Naive thymus-derived CD4-positive, alpha-beta T cell (primary cell): Measurements from ENCODE around the gene PTTG1IP. TPM values are rescaled to one million over a fixed set of nuclear protein-coding genes. Genes with fewer than 3 reads are reported as not detected.

Source experiments
- ATAC-seq: fragments of 150-1000 bp; cut with Tn5 transposase; 2 replicates; pipeline ENCODE4 v1.10.0; 2021; ENCODE audit warnings: mild to moderate bottlenecking, moderate library complexity
- CTCF ChIA-PET: fragments of 350-600 bp; sonication (Branson Sonifier 250); formaldehyde crosslinking; loops from one replicate; lab custom pipeline; 2021; ENCODE audit warnings: antibody characterized with exemption; lab: Charles Lee
- POLR2A ChIA-PET: fragments of 350-600 bp; sonication (Branson Sonifier 250); formaldehyde crosslinking; loops from one replicate; lab custom pipeline; 2021; ENCODE audit warnings: antibody characterized with exemption, inconsistent platforms; lab: Charles Lee
- DNase-seq, 9 donors: peaks; one replicate each; pipeline versions ENCODE4 v3.0.0 to v3.0.0-alpha.2; 2020 to 2022; ENCODE audit warnings: mixed read lengths in 1 of 9
- H3K27ac ChIP-seq: one replicate; pipeline ENCODE4 v1.7.0; 2013; ENCODE audit warnings: mild to moderate bottlenecking, low read depth, low read length, moderate library complexity
- H3K27me3 ChIP-seq, 2 donors: one replicate each; pipeline ENCODE4 v1.7.0; 2013; ENCODE audit warnings: low read length in 2 of 2, mild to moderate bottlenecking in 2 of 2, moderate library complexity in 2 of 2; ENCODE audit not compliant: control insufficient read depth in 2 of 2, insufficient read depth in 2 of 2
- H3K36me3 ChIP-seq, 3 experiments: 1 replicate in 2 of 3; 2 replicates in 1 of 3; pipeline ENCODE4 v1.7.0; 2013; ENCODE audit warnings: low read length in 3 of 3, mild to moderate bottlenecking in 3 of 3, moderate library complexity in 1 of 3; ENCODE audit not compliant: insufficient read depth in 3 of 3, control insufficient read depth in 2 of 3
- H3K4me1 ChIP-seq, 2 donors: one replicate each; pipeline ENCODE4 v1.7.0; 2013; ENCODE audit warnings: low read length in 2 of 2, mild to moderate bottlenecking in 2 of 2, moderate library complexity in 1 of 2; ENCODE audit not compliant: control insufficient read depth in 2 of 2, insufficient read depth in 2 of 2
- H3K4me3 ChIP-seq: 2 replicates; pipeline ENCODE4 v1.7.0; 2013; ENCODE audit warnings: mild to moderate bottlenecking, low read length
- H3K9me3 ChIP-seq, 3 experiments: 1 replicate in 2 of 3; 2 replicates in 1 of 3; pipeline ENCODE4 v1.7.0; 2013; ENCODE audit warnings: low read length in 3 of 3; ENCODE audit not compliant: control insufficient read depth in 2 of 3
- H3K27ac Mint-ChIP-seq, 9 donors: one replicate each; pipeline ENCODE4 v1.8.0; 2020 to 2022; ENCODE audit warnings: mixed read lengths in 9 of 9, mild to moderate bottlenecking in 8 of 9, moderate library complexity in 5 of 9, inconsistent platforms in 2 of 9
- H3K27me3 Mint-ChIP-seq, 5 donors: one replicate each; pipeline ENCODE4 v1.8.0; 2021 to 2022; ENCODE audit warnings: mixed read lengths in 5 of 5, mild to moderate bottlenecking in 1 of 5
- H3K36me3 Mint-ChIP-seq, 5 donors: one replicate each; pipeline ENCODE4 v1.8.0; 2020 to 2022; ENCODE audit warnings: mixed read lengths in 5 of 5, mild to moderate bottlenecking in 3 of 5, inconsistent platforms in 1 of 5
- H3K4me1 Mint-ChIP-seq, 7 donors: one replicate each; pipeline ENCODE4 v1.8.0; 2020 to 2022; ENCODE audit warnings: mixed read lengths in 7 of 7, mild to moderate bottlenecking in 3 of 7, inconsistent platforms in 1 of 7
- H3K4me3 Mint-ChIP-seq, 10 donors: one replicate each; pipeline ENCODE4 v1.8.0; 2020 to 2022; ENCODE audit warnings: mild to moderate bottlenecking in 10 of 10, mixed read lengths in 10 of 10, moderate library complexity in 6 of 10, inconsistent platforms in 2 of 10
- H3K9me3 Mint-ChIP-seq, 11 donors: one replicate each; pipeline ENCODE4 v1.8.0; 2020 to 2022; ENCODE audit warnings: mixed read lengths in 11 of 11, mild to moderate bottlenecking in 4 of 11, inconsistent platforms in 1 of 11, moderate library complexity in 1 of 11
- intact Hi-C, 2 donors: fragments of 100-400 bp; cut with micrococcal nuclease; formaldehyde crosslinking; loops; one replicate each; pipeline ENCODE4 v1.15.1; 2023
- polyA plus RNA-seq, 2 donors: library from polyadenylated mRNA; unstranded; fragments of 300-500 nt; fragmentation: Illumina TruSeq; gene quantifications; one replicate each; pipeline ENCODE4 v1.2.3, GENCODE V29; 2021
- total RNA-seq, 6 experiments: library from RNA in 5 of 6; stranded (reverse) in 5 of 6; gene quantifications; 1 replicate in 5 of 6; 2 replicates in 1 of 6; pipeline ENCODE4 v1.2.3 and lab custom pipeline; 2021 to 2026

PTTG1IP gene
- total and polyA plus RNA-seq, 7 experiments from 2014 or later = 60.9 to 122 (median 92.5) TPM

DNA sequence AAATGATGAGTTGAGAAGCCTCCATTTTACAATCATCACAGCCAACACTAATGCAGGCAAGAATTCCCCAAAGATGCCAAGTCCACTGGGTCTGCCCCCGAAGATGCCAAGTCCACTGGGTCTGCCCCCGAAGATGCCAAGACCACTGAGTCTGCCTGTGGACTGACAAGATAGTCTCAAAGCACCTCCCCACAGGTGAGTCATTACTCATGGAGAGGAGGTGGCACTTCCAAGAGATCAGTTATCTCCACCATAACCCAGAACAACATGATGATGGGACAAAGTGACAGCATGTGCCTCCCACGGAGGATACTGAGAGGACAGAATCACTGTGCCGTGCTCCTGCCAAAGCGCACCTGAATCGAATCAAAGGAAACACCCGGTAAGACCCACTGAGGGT, 4.8 kb downstream of the PTTG1IP start:
- H3K4me3 ChIP-seq = peak overlapping the region; percentile 4
- Mint-ChIP-seq H3K4me3 (peak overlapping the region; percentile 73 to 90 (median 82)), H3K36me3 (peaks cover 0 to 17% (median under 1%) of the 10 kb centered on the region in 5 donors), H3K27me3 (no peaks in the 10 kb centered on the region), H3K9me3 (no peaks in the 10 kb centered on the region), H3K27ac (peak overlapping the region; percentile 85 to 97 (median 90)), H3K4me1 (peaks cover 62 to 84% (median 78%) of the 10 kb centered on the region in 7 donors)
- H3K36me3 ChIP-seq = peaks cover 0 to 20% (median 3%) of the 10 kb centered on the region in 3 experiments
- intact Hi-C loops = loop anchor here in 1 of 2 donors (1.0 kb wide), 1 partner anchor 22 kb away; no protein-coding TSS in a partner anchor
- no peak for ATAC-seq
- peak overlapping the region; percentile 53 for H3K27ac ChIP-seq
- POLR2A ChIA-PET = no interaction called here
- no peaks in the 10 kb centered on the region for H3K9me3 ChIP-seq
- CTCF ChIA-PET = interaction anchor here (0.6 kb wide), 1 partner anchor 26 kb away, joined by 3 read pairs; no protein-coding TSS in a partner anchor
- DNase-seq = no peak
- H3K27me3 ChIP-seq = no peaks in the 10 kb centered on the region
- peaks cover 66 to 71% of the 10 kb centered on the region in 2 donors for H3K4me1 ChIP-seq

GRCh38 chr21:44867999-44868700, 5.3 kb downstream of the PTTG1IP start:
- Histone ChIP-seq H3K27me3 (no peaks in the 10 kb centered on the region), H3K36me3 (peaks cover 0 to 23% (median 3%) of the 10 kb centered on the region in 3 experiments), H3K4me3 (peak overlapping the region; percentile 4), H3K27ac (peak overlapping the region; percentile 53), H3K9me3 (no peaks in the 10 kb centered on the region), H3K4me1 (peaks cover 66 to 71% of the 10 kb centered on the region in 2 donors)
- DNase-seq = peak in 7 of 9 donors; percentile 60 to 73 (median 65)
- no peaks in the 10 kb centered on the region for H3K27me3 Mint-ChIP-seq
- peak overlapping the region; percentile 73 to 90 (median 82) for H3K4me3 Mint-ChIP-seq
- peaks cover 0 to 21% (median 5%) of the 10 kb centered on the region in 5 donors for H3K36me3 Mint-ChIP-seq
- intact Hi-C loops = loop anchor here in 1 of 2 donors (1.0 kb wide), 1 partner anchor 22 kb away; no protein-coding TSS in a partner anchor
- ChIA-PET CTCF (interaction anchor here (0.6 kb wide), 1 partner anchor 774 kb away, joined by 5 read pairs; no protein-coding TSS in a partner anchor), POLR2A (interaction anchor here (1.5 kb wide), 1 partner anchor 12 kb away, joined by 3 read pairs; no protein-coding TSS in a partner anchor)
- peaks cover 67 to 89% (median 83%) of the 10 kb centered on the region in 7 donors for H3K4me1 Mint-ChIP-seq
- ATAC-seq = peak; percentile 72
- H3K27ac Mint-ChIP-seq = peak overlapping the region; percentile 85 to 97 (median 90)
- no peaks in the 10 kb centered on the region for H3K9me3 Mint-ChIP-seq

GRCh38 chr21:44867464-44867863, 6.0 kb downstream of the PTTG1IP start:
- H3K4me3 Mint-ChIP-seq = peak overlapping the region in 9 of 10 donors; percentile 39 to 86 (median 80)
- ATAC-seq (no peak), DNase-seq (no peak)
- Histone ChIP-seq H3K27me3 (no peaks in the 10 kb centered on the region), H3K4me3 (no peak overlapping the region), H3K9me3 (no peaks in the 10 kb centered on the region), H3K27ac (no peak overlapping the region), H3K4me1 (peaks cover 65 to 71% of the 10 kb centered on the region in 2 donors), H3K36me3 (peaks cover 0 to 24% (median 3%) of the 10 kb centered on the region in 3 experiments)
- CTCF ChIA-PET = interaction anchor here (0.6 to 0.8 kb wide), 2 partner anchors 41 to 775 kb away, joined by 4 to 5 read pairs; no protein-coding TSS in a partner anchor
- intact Hi-C loops = no loop called here
- H3K27ac Mint-ChIP-seq = peak overlapping the region; percentile 81 to 97 (median 90)
- POLR2A ChIA-PET = interaction anchor here (1.5 kb wide), 1 partner anchor 11 kb away, joined by 3 read pairs; no protein-coding TSS in a partner anchor
- peaks cover 0 to 19% (median 5%) of the 10 kb centered on the region in 5 donors for H3K36me3 Mint-ChIP-seq
- no peaks in the 10 kb centered on the region for H3K9me3 Mint-ChIP-seq
- no peaks in the 10 kb centered on the region for H3K27me3 Mint-ChIP-seq
- peaks cover 73 to 93% (median 83%) of the 10 kb centered on the region in 7 donors for H3K4me1 Mint-ChIP-seq

GRCh38 chr21:44866780-44867179, 6.7 kb downstream of the PTTG1IP start:
- Mint-ChIP-seq H3K36me3 (peaks cover 0 to 18% (median 7%) of the 10 kb centered on the region in 5 donors), H3K9me3 (no peaks in the 10 kb centered on the region), H3K27ac (peak overlapping the region; percentile 34 to 97 (median 82)), H3K4me1 (peaks cover 70 to 91% (median 80%) of the 10 kb centered on the region in 7 donors), H3K27me3 (no peaks in the 10 kb centered on the region), H3K4me3 (peak overlapping the region; percentile 17 to 86 (median 72))
- ChIA-PET CTCF (interaction anchor here (0.8 kb wide), 1 partner anchor 40 kb away, joined by 4 read pairs; no protein-coding TSS in a partner anchor), POLR2A (interaction anchor here (1.5 kb wide), 1 partner anchor 10 kb away, joined by 3 read pairs; no protein-coding TSS in a partner anchor)
- H3K4me3 ChIP-seq = no peak overlapping the region
- ATAC-seq (no peak), DNase-seq (no peak)
- no peak overlapping the region for H3K27ac ChIP-seq
- H3K27me3 ChIP-seq = no peaks in the 10 kb centered on the region
- peaks cover 58 to 65% of the 10 kb centered on the region in 2 donors for H3K4me1 ChIP-seq
- intact Hi-C loops = no loop called here
- peaks cover 0 to 29% (median 3%) of the 10 kb centered on the region in 3 experiments for H3K36me3 ChIP-seq
- no peaks in the 10 kb centered on the region for H3K9me3 ChIP-seq

- H3K27ac ChIP-seq = peak overlapping the region; percentile 30
- POLR2A ChIA-PET = no interaction called here
- Mint-ChIP-seq H3K9me3 (no peaks in the 10 kb centered on the region), H3K27ac (peak overlapping the region in 8 of 9 donors; percentile 36 to 93 (median 86)), H3K36me3 (peaks cover 0 to 23% (median 10%) of the 10 kb centered on the region in 5 donors), H3K4me1 (peaks cover 64 to 90% (median 78%) of the 10 kb centered on the region in 7 donors), H3K4me3 (peak overlapping the region; percentile 57 to 83 (median 76)), H3K27me3 (no peaks in the 10 kb centered on the region)
- CTCF ChIA-PET = interaction anchor here (0.7 kb wide), 1 partner anchor 57 kb away, joined by 4 read pairs; no protein-coding TSS in a partner anchor
- H3K9me3 ChIP-seq = no peaks in the 10 kb centered on the region
- ATAC-seq (peak; percentile 72), DNase-seq (peak in 2 of 9 donors; percentile 24 to 42)
- no peak overlapping the region for H3K4me3 ChIP-seq
- no peaks in the 10 kb centered on the region for H3K27me3 ChIP-seq
- intact Hi-C loops = loop anchor here in 1 of 2 donors (1.0 kb wide), 1 partner anchor 10 kb away; no protein-coding TSS in a partner anchor
- peaks cover 0 to 39% (median 3%) of the 10 kb centered on the region in 3 experiments for H3K36me3 ChIP-seq
- H3K4me1 ChIP-seq = peaks cover 47 to 54% of the 10 kb centered on the region in 2 donors
These were observed 7.8 kb downstream of the PTTG1IP start for GRCh38 chr21:44865561-44866280.
